GM11168 (cell line): Measurements from ENCODE around the gene MAP3K7.

Source experiments
- in situ Hi-C: fragments of 300-500 bp; cut with MboI; formaldehyde crosslinking; loops from one replicate; pipeline ENCODE4 v1.12.0; 2022; ENCODE audit warnings: low sequenced_read_pairs; ENCODE audit not compliant: unreplicated experiment

MAP3K7 gene

DNA sequence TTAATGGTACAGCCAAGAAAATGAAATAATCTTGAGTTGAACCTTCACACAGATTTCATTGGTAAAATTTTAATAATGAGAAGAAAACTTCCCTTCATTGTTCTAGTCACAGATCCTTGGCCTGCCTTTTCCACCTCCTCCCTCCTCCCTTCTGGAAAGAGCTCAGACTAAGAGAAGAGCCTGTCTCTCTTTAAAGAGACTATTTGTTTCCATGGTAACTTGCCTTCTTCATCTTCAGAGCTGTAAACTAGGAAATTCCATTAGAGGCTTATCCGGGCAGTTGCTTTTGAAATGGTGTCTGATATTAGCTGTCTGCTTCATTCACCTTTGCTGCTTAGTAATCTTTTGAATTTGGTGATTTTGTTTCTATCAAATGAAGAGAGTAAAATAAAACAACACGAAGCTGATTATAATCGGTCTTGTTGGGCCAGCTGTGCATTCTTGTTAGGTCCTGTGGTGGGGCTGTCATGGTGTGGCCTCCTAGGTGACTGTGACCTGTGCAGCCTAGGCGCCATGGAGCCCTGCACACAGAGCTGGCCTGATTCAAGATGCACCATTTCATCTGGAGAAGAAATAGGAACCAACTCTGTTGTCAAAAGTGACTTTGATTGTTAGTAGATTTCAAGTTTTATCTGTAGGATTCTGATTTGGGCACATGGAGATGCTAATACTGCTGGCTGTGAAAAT, 96.7 kb downstream of the MAP3K7 start:
- in situ Hi-C loops: no loop called here

DNA sequence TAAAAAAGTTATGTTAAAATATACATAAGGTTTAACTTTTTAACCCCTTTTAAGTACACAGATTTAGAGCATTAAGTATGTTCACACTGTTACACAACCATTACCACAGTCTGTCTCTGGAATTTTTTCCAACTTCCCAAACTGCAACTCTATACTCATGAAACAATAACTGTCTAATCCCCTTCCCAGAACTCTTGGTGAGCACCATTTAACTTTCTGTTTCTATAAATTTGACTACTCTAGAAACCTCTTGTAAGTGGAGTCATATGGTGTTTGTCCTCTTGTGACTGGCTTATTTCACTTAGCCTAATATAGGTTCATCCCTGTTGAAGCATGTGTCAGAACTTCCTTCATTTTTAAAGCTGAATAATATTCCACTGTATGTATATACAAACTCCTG, 98.1 kb downstream of the MAP3K7 start:
- in situ Hi-C loops: loop anchor here (10.0 kb wide), 1 partner anchor 194 kb away; the partner anchor contains the start of gene BACH2

DNA sequence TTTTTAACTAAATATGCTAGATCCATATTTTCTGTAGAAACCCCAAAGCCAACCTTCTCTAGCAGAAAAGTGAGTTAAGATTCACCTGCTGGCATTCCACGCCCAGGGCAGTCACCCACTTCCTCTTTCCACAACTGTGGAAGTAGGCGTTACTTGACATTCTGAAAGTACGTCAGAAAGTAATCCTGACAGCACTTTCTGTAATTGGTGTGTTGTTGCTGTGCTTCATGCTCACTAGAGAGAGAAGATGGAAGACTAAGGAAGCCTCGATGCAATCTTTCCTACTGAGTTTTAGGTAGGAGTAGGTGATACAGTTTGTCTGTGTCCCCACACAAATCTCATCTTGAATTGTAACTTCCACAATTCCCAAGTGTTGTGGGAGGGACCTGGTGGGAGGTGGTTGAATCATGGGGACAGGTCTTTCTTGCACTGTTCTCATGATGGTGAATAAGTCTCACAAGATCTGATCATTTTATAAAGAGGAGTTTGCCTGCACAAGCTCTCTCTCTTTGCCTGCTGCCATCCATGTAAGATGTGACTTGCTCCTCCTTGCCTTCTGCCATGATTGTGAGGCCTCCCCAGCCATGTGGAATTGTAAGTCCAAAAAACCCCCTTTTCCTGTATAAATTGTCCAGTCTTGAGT, 101.1 kb downstream of the MAP3K7 start:
- in situ Hi-C loops: loop anchor here (10.0 kb wide), 1 partner anchor 191 kb away; the partner anchor contains the start of gene BACH2

DNA sequence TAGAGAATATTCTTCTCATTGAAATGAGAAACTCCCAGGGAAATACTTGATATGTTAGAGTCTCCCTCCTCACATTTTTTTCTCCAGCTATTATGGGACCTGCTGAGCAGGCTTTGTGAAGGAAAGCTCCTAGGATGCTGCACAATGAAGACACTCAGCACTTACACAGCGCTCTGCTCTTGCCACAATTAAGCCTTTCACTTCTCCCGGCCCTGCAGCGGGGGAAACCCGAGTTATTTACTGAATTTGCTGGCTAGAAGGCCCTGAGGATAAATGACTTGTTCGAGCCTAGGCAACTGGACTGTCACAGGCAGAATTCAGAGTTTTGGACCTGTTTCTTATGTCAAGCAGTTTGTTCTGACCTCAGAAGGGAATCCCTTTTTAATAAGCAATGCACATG, 102.0 kb downstream of the MAP3K7 start:
- in situ Hi-C loops: loop anchor here (10.0 kb wide), 1 partner anchor 190 kb away; the partner anchor contains the start of gene BACH2

DNA sequence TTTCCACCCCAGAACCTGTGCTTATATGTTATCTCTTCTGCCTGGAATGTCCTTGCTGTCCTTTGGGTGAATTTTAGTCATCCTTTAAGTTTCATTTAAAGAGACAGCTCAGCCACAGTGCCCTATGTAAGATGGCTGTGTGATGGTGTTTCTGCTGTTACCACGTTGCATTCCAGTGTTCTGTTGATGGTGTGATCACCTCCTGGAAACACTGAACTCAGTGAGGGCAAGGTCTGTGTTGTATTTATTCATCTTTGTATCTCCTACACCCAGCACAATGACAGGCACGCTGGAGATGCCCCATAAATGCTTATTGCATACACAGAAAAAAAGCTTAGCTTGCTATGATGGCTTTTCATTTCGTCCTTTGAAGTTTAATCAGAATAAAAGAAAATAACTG, 102.5 kb downstream of the MAP3K7 start:
- in situ Hi-C loops: loop anchor here (10.0 kb wide), 1 partner anchor 190 kb away; the partner anchor contains the start of gene BACH2

DNA sequence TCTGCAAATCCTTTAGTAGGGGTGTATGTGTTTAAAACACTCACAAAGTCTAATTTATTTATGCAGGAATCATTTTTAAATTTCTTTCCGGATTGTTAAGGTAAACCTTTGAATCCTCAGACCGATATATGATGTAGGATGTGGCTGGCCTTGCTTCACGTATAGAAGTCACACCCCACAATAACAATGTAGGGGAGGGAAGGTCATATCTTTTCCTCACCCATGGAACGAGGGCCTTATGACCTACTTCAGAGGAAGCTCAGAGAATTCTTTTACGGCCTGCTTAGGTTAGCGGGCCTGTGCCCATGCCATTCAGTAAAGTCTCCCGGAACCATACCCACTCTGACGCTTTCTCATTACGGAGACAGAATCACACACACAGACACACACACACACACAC, 102.9 kb downstream of the MAP3K7 start:
- in situ Hi-C loops: loop anchor here (10.0 kb wide), 1 partner anchor 189 kb away; the partner anchor contains the start of gene BACH2

DNA sequence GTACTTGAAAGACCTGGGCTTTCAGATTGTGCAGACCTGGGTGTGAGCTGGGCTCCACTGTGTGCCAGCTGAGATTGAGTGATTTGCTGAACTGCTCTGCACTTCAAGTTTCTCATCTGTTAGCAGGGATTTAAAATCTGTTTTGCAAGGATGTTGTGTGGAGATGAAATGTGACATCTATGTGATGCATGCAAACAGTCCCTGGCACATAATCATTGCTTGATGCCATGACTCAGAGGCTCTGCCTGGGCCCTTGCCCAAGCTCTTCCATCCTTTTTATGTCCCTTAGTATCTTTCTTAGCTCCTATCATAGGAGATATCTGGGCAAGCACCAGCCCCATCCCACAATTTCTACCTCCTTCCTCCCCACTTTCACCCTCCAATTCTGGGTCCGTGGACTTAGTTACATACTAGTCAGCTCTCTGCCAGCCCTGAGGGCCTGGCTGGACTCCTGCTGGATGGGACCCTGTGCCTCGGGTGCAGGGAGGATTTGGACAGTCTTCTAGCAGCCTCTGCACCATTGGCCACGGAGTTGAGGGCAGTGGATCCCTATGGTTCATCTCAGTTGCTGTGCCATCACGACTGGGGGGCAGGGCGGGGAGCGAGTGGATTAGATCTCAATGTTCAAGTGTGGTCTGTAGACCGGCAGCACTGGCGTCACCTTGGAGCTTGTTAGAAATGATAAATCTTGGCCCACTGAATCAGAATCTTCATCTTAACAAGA, 103.6 kb downstream of the MAP3K7 start:
- in situ Hi-C loops: loop anchor here (10.0 kb wide), 1 partner anchor 188 kb away; the partner anchor contains the start of gene BACH2

DNA sequence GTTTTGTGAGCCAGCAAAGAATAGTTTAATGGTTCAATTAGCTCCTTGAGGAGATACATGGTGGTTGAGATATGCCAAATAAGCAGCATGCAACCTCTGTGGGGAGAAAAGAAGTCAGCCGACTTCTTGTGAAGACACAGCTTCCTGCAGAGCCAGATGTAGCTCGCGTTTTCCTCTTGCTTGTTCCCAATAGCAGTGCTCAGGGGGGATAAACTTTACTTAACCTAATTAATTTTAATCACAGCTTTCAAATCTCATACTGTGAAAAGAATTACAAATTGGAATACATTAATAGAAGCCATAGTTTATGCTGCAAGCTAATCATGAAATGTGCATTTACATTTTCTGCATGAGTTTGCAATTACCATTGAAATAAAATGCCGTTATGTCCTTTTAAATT, 106.2 kb downstream of the MAP3K7 start:
- in situ Hi-C loops: loop anchor here (10.0 kb wide), 1 partner anchor 186 kb away; the partner anchor contains the start of gene BACH2

DNA sequence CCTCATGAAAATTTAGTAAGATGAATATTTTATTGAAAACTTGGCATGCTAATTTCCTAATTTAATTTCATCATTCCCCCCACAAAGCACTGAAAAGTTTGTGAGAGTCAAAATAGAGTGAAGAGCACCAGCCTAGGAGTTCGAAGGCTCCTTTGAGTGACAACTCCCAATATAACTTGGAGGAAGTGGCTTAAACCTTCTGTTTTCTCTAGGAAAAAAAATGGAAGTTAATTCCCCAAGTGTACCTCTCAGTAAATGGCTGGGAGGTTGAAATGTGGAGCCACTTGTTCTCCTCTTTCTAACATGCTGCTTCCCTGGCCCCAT, 107.3 kb downstream of the MAP3K7 start:
- in situ Hi-C loops: no loop called here

DNA sequence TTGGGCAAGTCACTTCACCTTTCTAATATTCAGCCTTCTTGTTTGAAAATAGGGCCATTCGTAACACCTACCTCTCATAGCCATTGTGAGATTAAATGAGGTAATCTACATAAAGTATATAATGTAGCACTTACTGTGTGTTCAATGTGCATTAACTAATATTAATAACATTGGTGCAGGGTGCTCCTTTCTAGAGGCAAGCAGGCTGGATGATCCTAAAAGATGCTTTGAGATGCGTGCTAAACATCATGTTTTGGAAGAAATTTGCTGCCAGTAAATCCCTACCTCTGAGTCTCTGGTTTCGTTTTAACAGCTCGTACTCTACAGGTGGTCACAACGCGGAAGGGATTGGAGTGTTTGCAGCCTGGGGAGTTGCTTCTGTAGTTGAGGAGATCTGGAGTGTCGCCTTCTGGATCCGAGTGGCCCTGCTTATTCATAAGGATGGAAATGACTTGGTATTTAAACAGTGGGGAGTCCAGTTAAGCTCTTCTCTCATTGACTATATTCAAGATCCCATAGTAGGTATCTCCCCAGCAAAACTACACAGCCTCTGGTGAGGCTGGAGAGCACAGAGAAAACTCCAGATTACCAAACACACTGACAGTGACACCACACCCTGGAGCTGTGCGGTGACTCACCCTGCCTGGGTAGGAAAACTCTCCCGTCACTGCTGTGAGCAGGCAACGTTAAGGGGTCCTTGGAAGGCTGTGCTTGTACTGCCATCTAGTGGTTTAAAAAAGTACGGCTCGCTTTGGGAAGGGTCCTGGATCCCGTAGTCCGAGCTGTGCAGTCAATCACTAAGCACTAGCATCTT, 107.9 kb downstream of the MAP3K7 start:
- in situ Hi-C loops: no loop called here

DNA sequence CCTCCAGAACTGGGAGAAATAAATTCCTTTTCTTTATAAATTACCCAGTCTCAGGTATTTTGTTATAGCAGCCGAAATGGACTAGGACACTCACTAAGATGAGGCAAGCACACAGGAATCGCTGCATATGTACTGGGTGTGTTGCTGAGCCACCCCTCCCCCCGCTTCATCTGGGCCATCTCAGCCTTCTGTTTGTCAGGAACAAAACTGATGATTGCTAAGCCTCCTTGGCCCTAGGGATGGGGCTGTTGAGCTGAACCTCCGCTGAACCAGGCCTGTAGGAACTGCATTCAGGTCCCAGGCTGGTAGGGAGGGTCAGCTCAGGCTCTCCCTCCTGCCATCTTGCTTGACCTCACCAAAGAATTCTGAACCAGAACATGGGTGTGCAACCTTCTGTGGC, 108.6 kb downstream of the MAP3K7 start:
- in situ Hi-C loops: no loop called here

DNA sequence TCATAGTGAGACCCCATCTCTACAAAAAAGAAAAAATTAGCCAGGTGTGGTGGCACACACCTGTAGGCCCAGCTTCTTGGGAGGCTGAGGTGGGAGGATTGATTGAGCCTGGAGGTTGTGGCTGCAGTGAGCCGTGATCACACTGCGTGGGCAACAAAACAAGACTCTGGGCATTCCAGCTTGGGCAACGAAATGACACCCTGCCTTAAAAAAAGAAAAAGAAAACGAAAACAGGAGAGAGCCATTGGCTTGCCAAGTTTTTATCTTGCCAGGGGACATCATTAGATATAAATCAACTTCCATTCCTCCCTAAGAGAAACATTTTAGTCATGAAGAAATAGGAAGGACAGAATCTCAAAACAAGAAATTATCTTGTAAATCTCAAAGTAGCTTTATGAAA, 109.5 kb downstream of the MAP3K7 start:
- in situ Hi-C loops: no loop called here

DNA sequence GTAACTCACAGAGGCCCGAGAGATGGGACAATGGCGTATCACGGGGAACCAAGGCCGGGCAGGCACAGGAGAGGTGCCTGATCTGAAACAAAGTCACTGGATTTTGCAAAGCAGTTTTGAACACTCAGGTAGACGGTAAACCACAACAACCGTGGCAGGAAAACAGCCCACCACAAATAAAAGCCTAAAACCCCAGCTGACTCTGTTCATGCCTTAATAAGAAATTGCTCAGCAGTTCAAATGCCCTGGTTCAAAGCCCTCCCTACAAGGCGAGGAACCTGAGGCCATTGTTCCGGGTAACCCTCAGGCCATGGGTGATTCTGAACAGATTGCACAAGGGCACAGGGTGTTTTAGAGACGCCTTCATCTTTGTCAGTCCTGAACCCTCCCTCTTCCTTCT, 114.2 kb downstream of the MAP3K7 start:
- in situ Hi-C loops: loop anchor here (5.0 kb wide), 1 partner anchor 530 kb away; no protein-coding TSS in a partner anchor

DNA sequence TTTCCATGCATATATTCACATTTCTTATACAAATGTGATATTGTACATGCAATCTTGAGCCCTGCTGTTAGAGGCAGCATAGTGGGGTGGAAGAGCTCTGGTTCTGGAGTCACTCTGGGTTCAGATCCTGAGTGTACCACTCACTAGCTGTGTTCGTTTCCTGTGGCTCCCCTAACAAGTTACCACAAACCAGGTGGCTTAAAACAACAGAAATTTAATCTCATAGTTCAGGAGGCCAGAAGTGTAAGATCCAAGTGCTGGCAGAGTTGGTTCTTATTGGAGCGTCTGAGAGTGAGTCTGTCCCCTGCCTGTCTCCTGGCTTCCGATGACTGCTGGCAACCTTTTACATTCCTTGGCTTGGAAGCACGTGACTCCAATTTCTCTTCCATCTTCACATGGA, 115.6 kb downstream of the MAP3K7 start:
- in situ Hi-C loops: loop anchor here (5.0 kb wide), 1 partner anchor 529 kb away; no protein-coding TSS in a partner anchor

DNA sequence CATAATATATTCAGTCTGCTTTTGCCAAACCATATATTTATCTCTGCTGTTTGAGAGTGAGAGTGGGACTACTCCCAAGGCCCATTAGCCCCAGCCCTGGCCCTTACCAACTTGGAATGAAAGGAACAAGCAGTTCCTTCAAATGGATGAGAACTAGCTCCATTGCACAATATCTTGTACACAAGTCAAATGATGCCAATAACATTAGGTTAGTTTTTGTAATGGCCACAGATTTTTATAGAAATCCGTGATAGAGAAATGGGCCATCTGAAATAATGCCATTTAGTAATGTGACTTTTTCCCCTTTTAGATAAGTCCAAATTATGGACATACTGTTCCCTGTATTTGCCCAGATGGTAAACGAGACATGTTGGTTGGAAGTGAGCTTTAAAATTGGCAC, 117.0 kb downstream of the MAP3K7 start:
- in situ Hi-C loops: loop anchor here (5.0 kb wide), 1 partner anchor 528 kb away; no protein-coding TSS in a partner anchor

DNA sequence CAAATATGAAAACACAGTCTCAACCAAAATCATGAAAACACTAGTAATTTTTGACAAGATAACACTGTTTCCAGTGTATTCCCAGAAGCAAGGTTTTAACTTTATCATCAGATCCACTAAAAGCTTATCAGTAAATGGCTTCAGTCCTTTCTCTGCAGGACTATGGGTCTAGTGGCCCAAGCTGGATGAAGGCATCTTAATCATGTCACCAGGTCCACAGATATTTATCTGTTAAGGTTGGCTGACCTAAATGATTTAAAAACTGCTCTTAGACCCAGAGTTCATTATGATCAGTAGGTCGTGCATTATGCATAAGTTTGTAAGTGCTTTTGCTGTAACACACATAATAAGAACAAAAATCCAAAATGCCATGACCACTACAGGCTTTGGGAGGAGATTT, 118.0 kb downstream of the MAP3K7 start:
- in situ Hi-C loops: no loop called here

DNA sequence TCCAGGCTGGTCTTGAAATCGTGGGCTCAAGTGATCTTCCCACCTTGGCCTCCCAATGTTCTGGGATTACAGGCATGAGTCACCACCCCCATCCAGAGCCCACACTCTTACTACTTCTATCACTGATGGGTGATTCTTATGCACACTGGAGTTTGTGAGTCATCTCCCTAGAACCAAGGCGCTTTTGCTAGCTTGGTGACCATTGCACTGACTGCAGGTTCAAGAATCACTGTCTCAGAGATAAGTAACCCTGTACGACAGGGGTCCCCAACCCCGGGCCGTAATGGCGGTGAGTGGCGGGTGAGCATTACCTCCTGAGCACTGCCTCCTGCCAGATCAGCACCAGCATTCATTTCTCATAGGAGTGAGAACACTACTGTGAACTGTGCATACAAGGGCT, 118.8 kb downstream of the MAP3K7 start:
- in situ Hi-C loops: no loop called here

DNA sequence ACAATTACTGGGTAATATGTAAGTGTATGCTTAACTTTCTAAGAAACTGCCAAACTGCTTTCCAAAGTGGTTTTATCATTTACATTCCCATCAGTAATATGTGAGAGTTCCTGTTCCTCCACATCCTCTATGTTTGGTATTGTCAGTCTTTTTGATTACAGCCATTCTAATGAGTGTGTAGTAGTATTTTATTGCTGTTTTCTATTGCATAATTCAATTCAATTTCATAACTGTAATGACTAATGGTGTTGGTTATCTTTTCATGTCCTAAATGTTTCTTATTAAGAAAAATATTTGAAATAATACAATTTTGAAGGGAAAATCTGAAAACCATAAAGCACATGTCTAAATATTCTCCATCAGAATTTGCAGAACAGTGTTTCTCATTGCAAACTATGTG, 119.3 kb downstream of the MAP3K7 start:
- in situ Hi-C loops: no loop called here

DNA sequence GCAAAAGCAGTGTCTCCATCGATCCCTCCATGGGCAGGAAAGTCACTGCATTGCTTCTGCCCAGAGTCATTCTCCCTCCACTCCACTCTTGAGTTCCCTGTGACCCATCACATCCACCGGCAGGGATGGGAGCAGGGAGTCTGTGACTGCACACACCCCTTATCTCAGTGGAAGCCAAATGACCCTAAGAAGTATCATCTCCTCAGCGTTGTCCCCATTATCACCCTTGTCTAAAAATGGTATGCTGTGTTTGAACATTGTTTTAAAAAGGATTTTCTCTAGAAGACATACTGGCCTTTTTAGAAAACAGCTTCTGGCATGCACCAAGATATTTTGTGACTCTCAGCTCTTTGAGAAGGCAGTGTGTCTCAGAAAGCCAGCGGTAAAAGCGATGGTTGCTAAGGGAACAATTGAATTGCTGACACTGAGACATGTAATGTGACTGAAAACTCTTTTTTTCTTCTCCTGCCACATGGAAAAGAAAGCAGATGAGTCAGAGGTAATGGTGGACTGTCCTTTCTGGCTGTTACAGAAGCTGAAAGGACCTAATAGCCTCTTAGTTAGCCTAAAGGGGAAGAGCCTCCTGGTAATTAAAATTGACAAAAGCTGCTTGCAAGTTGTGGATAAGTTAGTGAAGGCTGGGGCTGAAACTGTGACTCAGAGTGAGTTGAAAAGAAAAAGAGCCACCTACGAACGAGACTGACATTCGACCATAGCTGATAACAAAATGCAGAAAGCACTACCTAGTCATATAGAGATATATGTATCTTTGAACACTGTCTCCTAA, 120.5 kb downstream of the MAP3K7 start:
- in situ Hi-C loops: no loop called here
